NT2/D1 (cell line): ENCODE results near the gene BCKDHB.

Source experiments
- SUZ12 ChIP-seq: IDR thresholded peaks from 2 replicates; pipeline ENCODE4 v1.6.1; 2011; ENCODE audit not compliant: insufficient read length, insufficient read depth; ENCODE audit errors: extremely low read depth
- YY1 ChIP-seq: IDR thresholded peaks from 2 replicates; pipeline ENCODE4 v1.6.1; 2011; ENCODE audit not compliant: insufficient read length, insufficient read depth
- ZNF274 ChIP-seq: IDR thresholded peaks from 2 replicates; pipeline ENCODE4 v1.6.1; 2011; ENCODE audit warnings: mild to moderate bottlenecking, low read depth, low read length

DNA sequence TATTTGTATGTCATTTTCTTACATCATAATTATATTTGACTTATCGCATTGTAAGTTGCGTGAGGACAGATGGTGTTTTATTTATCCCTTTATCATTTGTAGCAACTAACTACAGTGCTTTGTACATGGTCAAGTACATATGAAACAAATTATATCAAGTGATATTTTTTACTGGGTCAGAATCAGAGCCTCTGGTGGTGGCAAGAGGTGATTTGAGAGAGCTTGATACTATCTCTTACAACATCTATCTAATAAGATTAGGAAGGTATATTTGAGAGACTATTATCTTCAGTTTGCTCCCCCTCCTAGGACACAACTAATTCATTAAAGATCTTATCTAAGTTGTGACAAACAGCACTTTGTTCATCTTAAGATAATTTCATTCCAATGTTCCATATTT is 47.7 kb downstream of the BCKDHB start:
- TF ChIP-seq SUZ12 (no peak), ZNF274 (no peak), YY1 (no peak)
